Neural progenitor cell (in vitro differentiated cells): Measurements from ENCODE around the gene TRIM50.

Source experiments
- CTCF ChIP-seq: fragments of 200-600 bp; sonication (generic); IDR thresholded peaks from 2 replicates; pipeline ENCODE4 v1.5.1; 2017; ENCODE audit warnings: antibody characterized with exemption, mild to moderate bottlenecking
- EZH2 ChIP-seq: fragments of 200-600 bp; sonication (generic); IDR thresholded peaks from 2 replicates; pipeline ENCODE4 v1.6.1; 2017; ENCODE audit warnings: antibody characterized with exemption, mild to moderate bottlenecking, moderate library complexity

- no peak for TF ChIP-seq CTCF
- no peak for TF ChIP-seq EZH2
Measured at GRCh38 chr7:73345538-73345937, 17.7 kb upstream of the TRIM50 start.
